Measurements from ENCODE around the gene NFIC. TPM values are rescaled to one million over a fixed set of nuclear protein-coding genes. Genes with fewer than 3 reads are reported as not detected.
A peak's percentile ranks its signal among the peaks of the same experiment; 100 is the strongest.

Gene NFIC
- total RNA-seq, 2 donors from 2014 or later, result 144 to 173 TPM

DNA sequence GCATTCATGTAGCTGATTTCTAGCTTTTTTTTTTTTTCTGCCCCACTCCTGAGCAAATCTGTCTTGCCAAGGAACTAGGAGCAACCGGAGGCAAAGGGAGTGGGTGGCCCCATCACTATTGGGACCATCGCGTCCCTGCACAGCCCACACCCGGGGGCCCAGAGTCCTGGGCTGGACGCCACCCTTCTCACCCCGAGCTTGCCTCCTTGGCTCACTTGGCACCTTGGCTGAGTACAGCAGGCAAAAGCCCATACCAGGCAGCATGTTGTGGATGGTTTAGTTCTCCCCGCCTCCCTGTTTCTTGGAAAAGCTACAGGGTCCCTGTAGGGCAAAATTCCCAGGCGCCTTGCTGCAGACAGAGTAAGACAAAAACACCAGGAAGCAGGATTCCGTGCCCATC, 100.3 kb downstream of the NFIC start:
- ATAC-seq, result peak; percentile 11 to 81

DNA sequence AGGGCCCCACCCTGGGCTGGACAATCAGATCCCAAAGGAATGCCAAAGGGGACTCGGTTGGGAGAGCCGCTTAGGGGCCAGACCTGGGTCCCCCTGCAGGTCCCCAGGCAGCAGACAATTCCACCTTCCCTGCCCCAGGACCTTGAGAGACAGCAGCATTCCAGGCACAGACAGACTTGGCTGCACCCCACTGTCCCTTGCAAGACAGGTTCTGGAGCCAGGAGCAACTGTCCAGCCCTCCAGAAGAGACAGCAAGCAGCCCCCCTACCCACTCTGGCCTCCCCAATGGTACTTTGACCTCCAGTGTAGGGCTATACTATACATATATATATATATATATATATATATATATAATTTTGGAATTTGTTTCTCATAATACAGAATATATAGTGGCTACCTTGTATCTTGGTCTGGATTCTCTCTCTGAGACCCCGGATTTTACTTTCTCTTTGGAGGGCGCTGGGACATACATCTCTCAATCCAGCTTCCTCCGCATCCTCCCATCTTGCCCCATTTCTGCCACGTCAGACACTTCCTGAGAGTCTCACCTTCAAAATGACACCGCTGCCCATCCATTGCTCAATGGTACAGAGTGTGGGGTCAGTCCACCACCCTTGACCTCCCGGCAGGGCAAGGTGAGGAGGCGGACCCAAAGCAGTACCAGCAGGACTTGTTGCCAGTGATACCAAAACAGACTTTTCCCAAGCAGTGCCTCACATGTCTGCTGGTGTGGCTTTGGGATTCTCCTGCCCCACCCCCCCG, 101.2 kb downstream of the NFIC start:
- intact Hi-C loops (cut with DNase I), result no loop called here
- no peak for DNase-seq
- ATAC-seq, result no peak

More for the DNA sequence above, 100.3 kb downstream of the NFIC start:
- DNase-seq, result no peak
- intact Hi-C loops (cut with DNase I), result no loop called here

DNA sequence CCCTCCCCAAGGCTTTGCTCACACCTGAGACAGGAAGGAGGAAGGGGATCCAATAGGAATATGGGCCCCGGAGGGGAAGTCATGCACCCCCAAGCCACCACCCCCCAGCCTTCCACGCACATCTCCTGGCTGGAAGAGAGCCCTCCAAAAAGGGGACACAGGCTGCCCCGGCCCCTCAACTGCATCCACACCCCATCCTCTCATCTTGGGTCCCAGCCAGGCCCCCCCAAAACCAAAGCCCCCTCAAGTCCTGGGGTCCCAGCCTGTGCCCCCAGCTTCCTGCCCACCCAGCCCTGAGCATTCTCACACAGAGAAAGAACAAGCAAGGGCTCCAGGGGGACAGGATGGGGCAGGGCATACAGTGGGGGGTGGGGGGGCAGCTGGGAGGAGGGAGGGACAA, 101.8 kb downstream of the NFIC start:
- intact Hi-C loops (cut with DNase I), result no loop called here
- ATAC-seq, result no peak
- DNase-seq, result no peak

DNA sequence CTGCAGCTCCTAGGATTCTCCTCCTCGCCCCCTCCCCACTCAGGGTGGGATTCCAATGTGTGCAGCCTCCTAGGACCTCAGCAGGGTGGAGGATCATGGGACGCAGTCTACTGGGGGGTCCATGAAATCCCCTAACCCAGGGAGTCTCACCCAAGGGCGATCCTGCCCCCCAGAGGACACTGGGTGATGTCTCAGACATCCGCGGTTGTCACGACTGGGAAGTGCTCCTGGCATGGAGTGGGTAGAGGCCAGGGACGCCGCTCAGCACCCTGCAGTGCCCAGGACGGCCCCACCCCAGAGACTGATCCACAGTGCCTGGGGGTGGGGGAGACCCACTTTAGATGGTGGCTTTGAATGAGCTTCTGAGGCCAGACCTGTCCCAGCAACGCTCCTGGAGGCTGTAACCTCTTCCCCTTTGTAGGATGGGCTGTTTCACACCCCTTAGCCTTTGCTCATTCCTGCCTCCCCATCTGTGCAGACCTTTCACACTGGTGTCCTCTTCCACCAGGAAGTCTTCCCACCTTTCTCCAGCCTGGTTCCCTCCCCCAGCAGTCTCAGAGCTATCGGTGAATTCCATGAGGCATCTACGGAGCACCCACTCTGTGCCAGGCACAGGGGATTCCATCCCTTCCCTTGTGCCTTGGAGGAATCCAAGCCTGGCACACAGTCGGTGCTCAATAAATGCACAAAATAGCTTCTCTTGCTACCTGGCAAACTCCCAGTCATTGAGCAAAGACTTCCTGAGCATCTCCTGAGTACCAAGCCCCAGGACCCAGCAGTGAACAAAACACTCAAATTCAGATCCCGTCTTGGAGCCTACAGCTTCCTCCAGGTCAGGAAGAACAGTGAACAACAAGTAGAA, 103.5 kb downstream of the NFIC start:
- intact Hi-C loops (cut with DNase I), result loop anchor here in 1 of 2 donors (10.0 kb wide), 1 partner anchor 245 kb away; the partner anchor contains the start of gene CELF5
- DNase-seq (no peak), ATAC-seq (peak in 1 of 2 donors; percentile 7)

GRCh38 chr19:3470500-3471128, 104.2 kb downstream of the NFIC start:
- intact Hi-C loops (cut with DNase I), result loop anchor here in 1 of 2 donors (10.0 kb wide), 1 partner anchor 246 kb away; the partner anchor contains the start of gene CELF5
- ATAC-seq (peak in 1 of 2 donors; percentile 3), DNase-seq (no peak)

DNA sequence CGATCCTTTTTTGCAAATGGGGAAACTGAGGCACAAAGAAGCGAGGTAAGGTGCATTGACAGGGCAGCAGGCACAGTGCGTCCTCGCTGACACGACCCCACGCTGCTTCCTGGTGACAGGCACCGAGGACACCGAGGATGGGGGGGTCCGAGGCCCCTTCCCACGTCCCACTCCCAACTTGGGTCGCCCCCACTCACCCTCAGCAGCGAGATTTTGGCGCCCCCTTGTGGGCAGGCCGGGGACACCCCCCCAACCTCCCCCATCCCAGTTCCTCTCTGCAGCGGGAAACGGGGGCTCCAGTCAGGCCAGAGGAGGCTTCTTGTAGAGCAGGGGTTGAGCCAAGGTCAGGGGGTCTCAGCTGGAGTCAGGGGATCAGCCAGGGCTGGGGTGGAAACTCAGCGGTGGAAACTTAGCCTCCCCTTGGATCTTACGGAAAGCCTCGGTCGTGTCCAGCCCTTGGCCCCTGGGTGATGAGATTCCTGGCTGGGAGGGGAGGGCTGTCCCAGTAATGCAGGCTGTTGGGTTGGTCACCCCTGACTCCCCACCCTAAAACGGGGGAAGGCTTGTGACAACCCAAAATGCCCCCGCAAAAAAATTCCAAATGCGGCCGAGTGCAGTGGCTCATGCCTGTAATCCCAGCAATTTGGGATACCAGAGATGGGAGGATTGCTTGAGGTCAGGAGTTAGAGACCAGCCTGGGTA, 105.7 kb downstream of the NFIC start:
- ATAC-seq, result peak; percentile 54 to 60
- intact Hi-C loops (cut with DNase I), result loop anchor here (2.0 to 10.0 kb wide), 2 partner anchors 145 to 247 kb away; partner anchors contain the start of gene CELF5 (in 1 of the 2)
- no peak for DNase-seq

DNA sequence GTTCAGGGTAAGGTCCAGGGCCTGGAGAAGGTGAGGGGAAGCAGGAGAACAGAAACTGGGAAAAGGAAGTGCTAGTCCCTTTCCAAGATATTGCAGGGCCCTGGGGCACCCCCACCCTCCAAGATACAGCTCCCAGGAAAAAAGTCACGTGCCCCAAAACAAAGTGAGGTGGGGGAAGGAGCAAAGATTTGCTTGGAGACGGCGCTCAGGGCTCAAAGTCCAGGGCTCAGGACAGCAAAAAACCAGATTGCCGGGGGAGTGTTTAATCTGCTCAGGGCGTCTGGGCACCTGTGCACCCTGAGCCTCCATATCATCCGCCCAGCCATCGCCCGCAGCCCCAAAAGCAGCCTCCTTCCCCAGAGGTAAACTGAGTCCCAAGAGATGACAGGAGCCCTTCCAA, 107.6 kb downstream of the NFIC start:
- no peak for ATAC-seq
- DNase-seq, result no peak
- intact Hi-C loops (cut with DNase I), result loop anchor here in 1 of 2 donors (10.0 kb wide), 1 partner anchor 249 kb away; the partner anchor contains the start of gene CELF5

DNA sequence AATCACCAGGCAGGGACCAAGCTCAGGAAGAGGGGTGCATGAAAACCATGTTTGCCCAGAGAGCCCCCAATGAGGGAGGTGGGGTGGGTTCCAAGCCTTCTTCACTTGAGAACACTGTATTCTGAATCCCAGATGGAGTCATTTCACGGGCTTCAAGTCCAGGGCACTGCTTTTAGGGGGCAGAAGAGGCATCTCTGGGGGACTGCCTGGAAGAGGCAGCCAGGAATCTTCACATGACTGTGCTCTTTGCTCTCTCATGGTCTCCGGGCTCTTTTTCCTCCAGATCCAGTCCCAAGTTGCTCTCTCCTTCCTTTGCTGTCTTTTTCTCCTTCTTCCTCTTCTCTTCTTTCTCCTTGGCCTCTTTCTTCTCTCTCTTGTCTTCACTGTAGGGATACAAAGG, 108.2 kb downstream of the NFIC start:
- DNase-seq (no peak), ATAC-seq (no peak)
- intact Hi-C loops (cut with DNase I), result loop anchor here in 1 of 2 donors (5.0 to 10.0 kb wide), 2 partner anchors 152 to 250 kb away; partner anchors contain the start of gene CELF5

DNA sequence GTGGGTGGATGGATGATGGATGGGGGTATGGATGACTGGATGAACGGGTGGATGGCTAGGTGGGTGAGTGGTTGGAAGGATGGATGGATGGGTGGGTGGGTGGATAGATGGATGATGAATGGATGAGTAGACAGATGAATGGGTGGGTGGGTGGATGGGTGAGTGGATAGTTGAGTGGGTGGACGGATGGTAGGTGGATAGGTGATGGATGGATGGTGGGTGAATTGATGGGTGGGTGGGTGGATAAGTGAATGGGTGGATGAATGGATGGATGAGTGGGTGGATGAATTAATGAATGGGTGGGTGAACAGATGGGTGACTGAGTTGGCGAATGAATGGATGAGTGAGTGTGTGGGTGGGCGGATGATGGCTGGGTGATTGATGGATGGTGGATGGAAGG, 109.1 kb downstream of the NFIC start:
- intact Hi-C loops (cut with DNase I), result loop anchor here in 1 of 2 donors (5.0 to 10.0 kb wide), 2 partner anchors 153 to 251 kb away; partner anchors contain the start of gene CELF5
- DNase-seq (no peak), ATAC-seq (no peak)

- intact Hi-C loops (cut with DNase I), result loop anchor here in 1 of 2 donors (5.0 to 10.0 kb wide), 2 partner anchors 155 to 252 kb away; partner anchors contain the start of gene CELF5
- DNase-seq (no peak), ATAC-seq (no peak)
Measured at GRCh38 chr19:3476830-3477229, 110.4 kb downstream of the NFIC start.

GRCh38 chr19:3477506-3477905, 111.1 kb downstream of the NFIC start:
- DNase-seq, result no peak
- no peak for ATAC-seq
- intact Hi-C loops (cut with DNase I), result loop anchor here in 1 of 2 donors (5.0 to 10.0 kb wide), 2 partner anchors 155 to 253 kb away; partner anchors contain the start of gene CELF5

DNA sequence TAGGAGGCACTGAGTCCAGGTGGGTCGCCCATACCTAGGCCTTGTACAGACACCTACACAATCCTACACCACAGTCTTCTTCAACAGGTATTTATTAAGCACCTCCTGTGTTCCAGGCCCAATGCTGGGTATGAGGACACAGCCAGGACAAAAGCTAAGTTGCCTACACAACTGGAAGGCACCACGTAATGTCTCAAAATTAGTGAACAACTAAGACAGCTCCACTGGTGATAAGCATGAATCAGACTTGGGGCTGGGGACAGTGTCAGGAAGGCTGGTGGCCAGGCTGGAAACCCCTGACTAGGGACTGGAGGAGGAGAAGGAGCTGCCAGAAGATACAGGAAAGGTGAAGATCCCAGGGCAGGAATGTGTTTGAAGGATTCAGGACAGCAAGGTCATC, 111.6 kb downstream of the NFIC start:
- intact Hi-C loops (cut with DNase I), result loop anchor here (2.0 to 10.0 kb wide), 3 partner anchors 155 to 253 kb away; partner anchors contain the start of gene CELF5 (in 1 of the 2)
- DNase-seq, result no peak
- no peak for ATAC-seq

DNA sequence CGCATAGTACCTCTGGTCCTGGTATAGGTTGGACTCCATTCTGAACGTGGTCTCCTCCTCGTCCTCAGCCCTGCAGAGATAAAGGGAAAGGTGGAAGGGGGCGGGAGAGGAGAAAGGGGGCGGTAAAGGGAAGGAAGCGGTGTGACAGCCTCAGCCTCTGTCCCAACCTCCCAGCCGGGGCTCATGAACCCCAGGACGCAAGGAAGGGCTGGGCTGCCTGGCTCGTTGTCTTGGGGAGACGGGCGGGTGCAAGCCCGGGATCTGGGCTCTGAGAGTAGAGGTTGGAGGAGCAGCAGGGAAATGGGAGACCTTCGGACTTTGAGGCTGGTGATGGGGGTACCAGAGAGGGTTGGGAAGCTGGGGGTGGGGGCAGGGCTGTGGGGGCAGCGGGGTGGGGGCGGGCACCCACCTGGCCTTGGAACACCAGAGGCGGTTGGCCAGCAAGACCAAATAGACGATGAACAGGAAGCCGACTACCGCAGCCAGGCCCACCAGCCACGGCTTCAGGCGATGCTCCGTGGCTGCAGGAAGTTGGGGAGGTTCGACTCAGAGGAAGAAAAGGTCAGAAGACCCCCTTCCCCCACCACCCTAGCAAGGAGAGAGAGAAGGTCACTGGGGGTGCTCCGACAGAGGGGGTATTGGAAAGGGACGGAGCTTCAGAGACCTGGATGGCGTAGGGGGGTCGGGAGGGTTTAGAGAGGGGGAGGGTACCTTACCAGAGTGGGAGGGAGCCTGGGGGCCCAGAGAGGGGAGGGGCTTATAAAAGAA, 112.2 kb downstream of the NFIC start:
- no peak for DNase-seq
- intact Hi-C loops (cut with DNase I), result loop anchor here (2.0 to 10.0 kb wide), 3 partner anchors 156 to 254 kb away; partner anchors contain the start of gene CELF5 (in 1 of the 2)
- no peak for ATAC-seq

- DNase-seq, result no peak
- ATAC-seq, result peak in 1 of 2 donors; percentile 18
- intact Hi-C loops (cut with DNase I), result loop anchor here (2.0 to 10.0 kb wide), 3 partner anchors 157 to 255 kb away; partner anchors contain the start of gene CELF5 (in 1 of the 2)
Measured at GRCh38 chr19:3479177-3479833, 112.9 kb downstream of the NFIC start.

- intact Hi-C loops (cut with DNase I), result loop anchor here (2.0 to 10.0 kb wide), 3 partner anchors 157 to 255 kb away; partner anchors contain the start of gene CELF5 (in 1 of the 2)
- DNase-seq (no peak), ATAC-seq (peak in 1 of 2 donors; percentile 8)
Measured at GRCh38 chr19:3479834-3480215, 113.4 kb downstream of the NFIC start.

GRCh38 chr19:3480383-3481091, 114.2 kb downstream of the NFIC start, which contains the start of gene SMIM24:
Gene SMIM24, minus strand, starts transcription at chr19:3480525. Its CDS starts 62 bp downstream, at chr19:3480463.
- intact Hi-C loops (cut with DNase I), result no loop called here
- ATAC-seq (no peak), DNase-seq (no peak)

Data from left cardiac atrium (tissue), 4 donors.